Heart left ventricle (tissue), 13 donors: ENCODE measurements around the gene FBXO15.

Source experiments
- CTCF ChIP-seq, 12 donors: fragments of 200-600 bp; sonication (generic) in 4 of 12; IDR thresholded peaks; one replicate each; pipeline versions ENCODE4 v1.5.0 to v1.8.0; 2018 to 2022; ENCODE audit warnings: antibody characterized with exemption in 12 of 12, mild to moderate bottlenecking in 5 of 12
- POLR2A ChIP-seq, 2 donors: fragments of 450-650 bp; IDR thresholded peaks; one replicate each; pipeline ENCODE4 v1.6.1; 2017; ENCODE audit warnings: antibody characterized with exemption in 2 of 2, mild to moderate bottlenecking in 2 of 2, moderate library complexity in 2 of 2
- donor health status: ischemic (EF 13 %, LVEDD 7.1; RV severe dilation, severe dysfunction).
- donor health status: DM: no; HTN: yes; CAD: no.
- donor health status: DM: no; HTN: no; CAD: no.
- donor health status: ischemic (EF 25% LVEDD 6.9; RV normal size, moderate dysfunction).
- donor health status: ischemic (EF 25% LVEDD 5.7; RV mildly dilated, moderate dysfunction).
- donor health status: ischemic (EF 35%, LVEDD 5.7; RV mildly dilated, moderate dysfunction).
- donor health status: nonischemic (EF 11% LVEDD 7.7; RV severe dilation, severe dysfunction).
- donor health status: DM: yes; HTN: yes; CAD: no.
- donor health status: PGD.
- donor health status: ischemic (EF 29% LVEDD 5.4; RV normal size, mild dysfunction).
- donor health status: nonischemic (EF 23%, LVEDD 6.1; RV moderate dilation, normal function).

GRCh38 chr18:74137920-74138538 is 9.6 kb downstream of the FBXO15 start:
- TF ChIP-seq POLR2A (IDR thresholded peaks at IDR 0.05) (no peak), CTCF (IDR thresholded peaks at IDR 0.05) (no peak)
